ENCODE data around the gene GAL3ST1.

GAL3ST1 gene

GRCh38 chr22:30601464-30601863 lies 27.0 kb upstream of the GAL3ST1 start:
- H3K9ac ChIP-seq, result no peak overlapping the region

GRCh38 chr22:30600921-30601320 lies 26.5 kb upstream of the GAL3ST1 start:
- H3K4me2 ChIP-seq, result no peak overlapping the region
- H3K27me3 ChIP-seq (ENCODE audit: insufficient read depth, low read depth), result no peaks in the 10 kb centered on the region
- no peak for TF ChIP-seq CTCF (conservative IDR thresholded peaks at IDR 0.05; ENCODE audit: low read depth, low read length)
- H3K9ac ChIP-seq, result no peak overlapping the region
- H3K4me3 ChIP-seq (IDR thresholded peaks at IDR 0.05; ENCODE audit: insufficient read depth, low read depth, low read length), result no peak overlapping the region
- H4K20me1 ChIP-seq (ENCODE audit: insufficient read depth), result no peaks in the 10 kb centered on the region
- H3K27ac ChIP-seq, result no peak overlapping the region
- H2AFZ ChIP-seq (ENCODE audit: low read depth), result no peak overlapping the region
- H3K36me3 ChIP-seq (ENCODE audit: insufficient read depth), result no peaks in the 10 kb centered on the region
- H3K79me2 ChIP-seq (ENCODE audit: insufficient read depth, low read depth), result no peaks in the 10 kb centered on the region
- peaks cover 28% of the 10 kb centered on the region for H3K4me1 ChIP-seq (ENCODE audit: low read depth, poor library complexity, severe bottlenecking)

More at GRCh38 chr22:30601464-30601863, 27.0 kb upstream of the GAL3ST1 start:
- Histone ChIP-seq H3K4me2 (no peak overlapping the region), H3K27ac (no peak overlapping the region), H3K4me1 (ENCODE audit: low read depth, poor library complexity, severe bottlenecking) (peaks cover 32% of the 10 kb centered on the region), H3K27me3 (ENCODE audit: insufficient read depth, low read depth) (no peaks in the 10 kb centered on the region), H4K20me1 (ENCODE audit: insufficient read depth) (no peaks in the 10 kb centered on the region), H3K79me2 (ENCODE audit: insufficient read depth, low read depth) (no peaks in the 10 kb centered on the region), H3K4me3 (IDR thresholded peaks at IDR 0.05; ENCODE audit: insufficient read depth, low read depth, low read length) (no peak overlapping the region), H2AFZ (ENCODE audit: low read depth) (no peak overlapping the region), H3K36me3 (ENCODE audit: insufficient read depth) (no peaks in the 10 kb centered on the region)
- TF ChIP-seq CTCF (conservative IDR thresholded peaks at IDR 0.05; ENCODE audit: low read depth, low read length), result no peak

DNA sequence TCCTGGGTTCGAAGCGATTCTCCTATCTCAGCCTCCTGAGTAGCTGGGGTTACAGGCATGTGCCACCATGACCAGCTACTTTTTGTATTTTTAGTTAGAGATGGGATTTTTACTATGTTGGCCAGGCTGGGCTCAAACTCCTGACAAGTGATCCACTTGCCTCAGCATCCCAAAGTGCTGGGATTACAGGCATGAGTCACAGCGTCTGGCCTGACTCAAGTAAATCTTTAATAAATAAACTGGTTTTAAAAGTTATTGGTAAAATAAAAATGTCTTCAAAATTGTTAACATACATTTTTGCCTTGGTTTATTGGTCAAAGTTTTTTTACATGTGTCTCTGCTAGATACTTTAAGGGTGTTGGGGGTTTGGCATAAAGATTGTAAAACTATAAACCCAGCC lies 24.5 kb upstream of the GAL3ST1 start:
- peaks cover 12% of the 10 kb centered on the region for H3K4me1 ChIP-seq (ENCODE audit: low read depth, poor library complexity, severe bottlenecking)
- H3K9ac ChIP-seq, result no peak overlapping the region
- no peaks in the 10 kb centered on the region for H3K79me2 ChIP-seq (ENCODE audit: insufficient read depth, low read depth)
- no peaks in the 10 kb centered on the region for H3K36me3 ChIP-seq (ENCODE audit: insufficient read depth)
- TF ChIP-seq CTCF (conservative IDR thresholded peaks at IDR 0.05; ENCODE audit: low read depth, low read length), result no peak
- H4K20me1 ChIP-seq (ENCODE audit: insufficient read depth), result no peaks in the 10 kb centered on the region
- H3K27me3 ChIP-seq (ENCODE audit: insufficient read depth, low read depth), result peaks cover 2% of the 10 kb centered on the region; the same call in 1 of the 2 replicates
- no peak overlapping the region for H3K4me3 ChIP-seq (IDR thresholded peaks at IDR 0.05; ENCODE audit: insufficient read depth, low read depth, low read length)
- H3K4me2 ChIP-seq, result no peak overlapping the region
- H2AFZ ChIP-seq (ENCODE audit: low read depth), result no peak overlapping the region
- no peak overlapping the region for H3K27ac ChIP-seq

DNA sequence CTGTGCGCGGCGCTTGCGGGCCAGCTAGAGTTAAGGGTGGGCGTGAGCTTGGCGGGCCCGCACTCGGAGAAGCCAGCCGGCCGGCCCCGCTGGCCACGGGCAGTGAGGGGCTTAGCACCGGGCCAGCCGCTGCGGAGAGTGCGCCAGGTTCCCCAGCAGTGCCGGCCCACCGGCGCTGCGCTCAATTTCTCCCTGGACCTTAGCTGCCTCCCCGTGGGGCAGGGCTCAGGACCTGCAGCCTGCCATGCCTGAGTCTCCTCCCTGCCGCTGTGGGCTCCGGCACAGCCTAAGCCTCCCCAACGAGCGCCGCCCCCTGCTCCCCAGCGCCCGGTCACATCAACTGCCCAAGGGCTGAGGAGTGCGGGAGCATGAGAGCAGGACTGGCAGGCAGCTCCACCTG lies 22.4 kb upstream of the GAL3ST1 start:
- Histone ChIP-seq H3K36me3 (ENCODE audit: insufficient read depth) (no peaks in the 10 kb centered on the region), H3K27ac (no peak overlapping the region), H3K9ac (no peak overlapping the region), H3K27me3 (ENCODE audit: insufficient read depth, low read depth) (peaks cover 16% of the 10 kb centered on the region; the same call in 1 of the 2 replicates), H2AFZ (ENCODE audit: low read depth) (no peak overlapping the region), H3K4me1 (ENCODE audit: low read depth, poor library complexity, severe bottlenecking) (peaks cover 8% of the 10 kb centered on the region), H3K79me2 (ENCODE audit: insufficient read depth, low read depth) (no peaks in the 10 kb centered on the region), H4K20me1 (ENCODE audit: insufficient read depth) (no peaks in the 10 kb centered on the region), H3K4me3 (IDR thresholded peaks at IDR 0.05; ENCODE audit: insufficient read depth, low read depth, low read length) (no peak overlapping the region), H3K4me2 (no peak overlapping the region)
- TF ChIP-seq CTCF (conservative IDR thresholded peaks at IDR 0.05; ENCODE audit: low read depth, low read length), result no peak
